ENCODE measurements around the gene PLCB1.

Gene PLCB1

DNA sequence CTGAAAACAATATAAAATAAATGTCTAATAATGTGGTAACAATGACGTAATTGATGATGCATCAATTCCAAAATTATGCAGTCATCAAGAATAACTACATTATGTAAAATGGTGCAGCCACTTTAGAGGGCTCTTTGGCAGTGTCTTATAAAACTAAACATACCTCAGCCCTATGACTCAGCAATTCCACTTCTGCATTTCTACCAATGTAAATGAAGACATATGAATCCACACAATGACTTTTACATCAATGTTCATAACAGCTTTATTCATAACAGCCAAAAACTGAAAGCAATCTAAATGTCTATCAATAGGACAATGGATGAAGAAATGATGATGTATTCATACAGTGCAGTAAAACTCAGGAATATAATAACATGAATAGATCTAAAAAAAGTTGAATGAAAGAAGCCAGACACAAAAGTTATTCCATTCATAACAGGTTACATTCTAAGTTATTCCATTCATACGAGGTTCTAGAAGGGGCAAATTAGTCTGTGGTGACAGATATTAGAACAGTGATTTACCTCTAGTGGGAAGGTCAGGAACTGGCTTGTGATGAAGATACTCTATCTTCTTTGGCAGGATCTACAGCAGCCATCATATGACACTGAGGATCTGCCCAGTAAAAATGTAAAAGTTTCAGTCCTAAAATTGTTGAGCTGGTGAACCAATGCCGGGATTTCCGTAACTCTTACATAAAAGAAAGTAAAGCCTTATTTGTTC is 396.1 kb downstream of the PLCB1 start:
- no peak overlapping the region for H3K27ac Mint-ChIP-seq
- DNase-seq, result no peak
- TF ChIP-seq, protein P1, sequence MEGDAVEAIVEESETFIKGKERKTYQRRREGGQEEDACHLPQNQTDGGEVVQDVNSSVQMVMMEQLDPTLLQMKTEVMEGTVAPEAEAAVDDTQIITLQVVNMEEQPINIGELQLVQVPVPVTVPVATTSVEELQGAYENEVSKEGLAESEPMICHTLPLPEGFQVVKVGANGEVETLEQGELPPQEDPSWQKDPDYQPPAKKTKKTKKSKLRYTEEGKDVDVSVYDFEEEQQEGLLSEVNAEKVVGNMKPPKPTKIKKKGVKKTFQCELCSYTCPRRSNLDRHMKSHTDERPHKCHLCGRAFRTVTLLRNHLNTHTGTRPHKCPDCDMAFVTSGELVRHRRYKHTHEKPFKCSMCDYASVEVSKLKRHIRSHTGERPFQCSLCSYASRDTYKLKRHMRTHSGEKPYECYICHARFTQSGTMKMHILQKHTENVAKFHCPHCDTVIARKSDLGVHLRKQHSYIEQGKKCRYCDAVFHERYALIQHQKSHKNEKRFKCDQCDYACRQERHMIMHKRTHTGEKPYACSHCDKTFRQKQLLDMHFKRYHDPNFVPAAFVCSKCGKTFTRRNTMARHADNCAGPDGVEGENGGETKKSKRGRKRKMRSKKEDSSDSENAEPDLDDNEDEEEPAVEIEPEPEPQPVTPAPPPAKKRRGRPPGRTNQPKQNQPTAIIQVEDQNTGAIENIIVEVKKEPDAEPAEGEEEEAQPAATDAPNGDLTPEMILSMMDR (IDR thresholded peaks at IDR 0.05), result no peak
- H3K4me3 Mint-ChIP-seq, result no peak overlapping the region
- no peaks in the 10 kb centered on the region for H3K9me3 Mint-ChIP-seq
- no peaks in the 10 kb centered on the region for H3K4me1 Mint-ChIP-seq
- no peaks in the 10 kb centered on the region for H3K27me3 Mint-ChIP-seq (ENCODE audit: low read depth, poor library complexity)
- H3K36me3 Mint-ChIP-seq (ENCODE audit: low read depth), result no peaks in the 10 kb centered on the region

DNA sequence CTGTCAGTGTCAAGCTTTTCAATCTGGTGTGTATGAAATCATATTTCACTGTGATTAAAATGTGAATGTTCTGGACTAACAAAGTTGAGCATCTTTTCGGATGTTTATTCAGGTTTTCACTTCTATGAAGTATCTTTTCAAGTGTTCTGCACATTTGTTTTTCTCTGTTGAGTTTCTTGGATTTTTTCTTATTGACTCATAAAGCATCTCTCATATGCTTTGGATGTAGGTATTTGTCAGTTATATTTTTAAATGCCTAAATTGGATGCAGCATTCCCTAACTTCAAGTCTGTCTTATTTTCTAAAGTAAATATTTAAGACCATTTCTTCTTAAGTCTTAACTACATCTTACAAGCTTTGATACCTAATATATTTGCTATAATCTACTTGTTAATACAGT is 398.0 kb downstream of the PLCB1 start:
- no peaks in the 10 kb centered on the region for H3K36me3 Mint-ChIP-seq (ENCODE audit: low read depth)
- no peaks in the 10 kb centered on the region for H3K27me3 Mint-ChIP-seq (ENCODE audit: low read depth, poor library complexity)
- no peaks in the 10 kb centered on the region for H3K9me3 Mint-ChIP-seq
- H3K4me1 Mint-ChIP-seq, result no peaks in the 10 kb centered on the region
- H3K27ac Mint-ChIP-seq, result no peak overlapping the region
- DNase-seq, result no peak
- TF ChIP-seq, protein P1 (IDR thresholded peaks at IDR 0.05), result no peak
- H3K4me3 Mint-ChIP-seq, result no peak overlapping the region

DNA sequence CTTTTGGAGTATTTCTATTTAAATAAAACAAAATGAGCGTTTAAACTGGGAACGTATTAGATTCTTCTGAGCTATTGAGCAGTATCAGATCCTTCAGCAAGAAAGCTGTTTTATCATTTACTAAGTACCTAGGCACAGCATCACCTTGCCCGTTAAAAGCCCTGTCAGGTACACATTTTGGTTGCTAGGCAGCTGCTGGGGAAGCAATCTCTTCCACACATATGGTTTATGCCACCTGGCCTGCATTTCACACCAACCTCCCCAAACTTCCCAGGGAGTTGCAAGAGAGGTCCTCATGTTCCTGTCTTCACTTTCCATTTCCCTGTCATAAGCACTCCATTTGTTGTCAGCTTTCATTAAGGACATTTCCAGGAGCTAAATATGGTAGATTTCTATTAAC is 400.1 kb downstream of the PLCB1 start:
- Mint-ChIP-seq H3K27me3 (ENCODE audit: low read depth, poor library complexity) (no peaks in the 10 kb centered on the region), H3K36me3 (ENCODE audit: low read depth) (no peaks in the 10 kb centered on the region), H3K4me3 (no peak overlapping the region), H3K27ac (no peak overlapping the region), H3K9me3 (no peaks in the 10 kb centered on the region), H3K4me1 (no peaks in the 10 kb centered on the region)
- no peak for DNase-seq
- TF ChIP-seq, protein P1 (IDR thresholded peaks at IDR 0.05), result no peak

DNA sequence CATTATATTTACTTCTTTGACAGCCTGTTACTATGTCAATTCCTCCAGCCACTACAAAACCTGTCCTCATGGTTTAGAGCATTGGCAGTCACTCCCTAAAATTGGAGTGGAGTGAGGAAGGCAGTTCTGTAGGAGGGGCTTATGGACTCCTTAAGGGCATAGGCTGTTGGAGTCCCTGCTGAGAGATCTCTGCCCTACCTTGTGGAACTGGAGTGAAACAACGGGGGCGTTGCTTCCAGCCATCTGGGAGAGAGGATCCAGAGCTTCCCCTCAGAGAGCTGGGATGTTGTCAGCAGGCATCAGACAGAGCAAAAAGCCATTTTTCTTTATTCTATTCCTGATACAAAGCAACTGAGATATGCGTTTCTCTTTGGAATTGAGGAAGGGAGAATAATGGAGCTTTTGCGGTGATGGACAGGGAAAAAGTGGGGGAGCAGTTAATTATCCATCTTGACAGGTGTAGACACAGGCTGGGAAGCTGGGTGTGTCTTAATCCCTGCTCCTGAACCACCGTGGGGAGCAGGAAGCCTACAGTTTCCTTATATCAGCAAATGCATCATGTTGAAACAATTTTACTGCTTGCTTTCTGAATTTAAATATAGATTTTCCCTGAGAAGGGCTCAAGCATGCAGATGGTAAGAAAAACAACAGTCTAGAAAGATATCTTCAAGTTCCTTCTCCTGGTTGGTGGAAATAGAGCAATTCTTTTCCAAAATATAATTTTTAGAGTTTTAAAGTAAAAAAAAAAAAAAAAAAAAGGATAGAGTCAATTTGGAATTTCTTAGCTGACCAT is 402.5 kb downstream of the PLCB1 start:
- Mint-ChIP-seq H3K27ac (no peak overlapping the region), H3K27me3 (ENCODE audit: low read depth, poor library complexity) (no peaks in the 10 kb centered on the region), H3K9me3 (no peaks in the 10 kb centered on the region), H3K36me3 (ENCODE audit: low read depth) (no peaks in the 10 kb centered on the region), H3K4me3 (no peak overlapping the region), H3K4me1 (no peaks in the 10 kb centered on the region)
- DNase-seq, result no peak
- TF ChIP-seq, protein P1 (IDR thresholded peaks at IDR 0.05), result no peak

DNA sequence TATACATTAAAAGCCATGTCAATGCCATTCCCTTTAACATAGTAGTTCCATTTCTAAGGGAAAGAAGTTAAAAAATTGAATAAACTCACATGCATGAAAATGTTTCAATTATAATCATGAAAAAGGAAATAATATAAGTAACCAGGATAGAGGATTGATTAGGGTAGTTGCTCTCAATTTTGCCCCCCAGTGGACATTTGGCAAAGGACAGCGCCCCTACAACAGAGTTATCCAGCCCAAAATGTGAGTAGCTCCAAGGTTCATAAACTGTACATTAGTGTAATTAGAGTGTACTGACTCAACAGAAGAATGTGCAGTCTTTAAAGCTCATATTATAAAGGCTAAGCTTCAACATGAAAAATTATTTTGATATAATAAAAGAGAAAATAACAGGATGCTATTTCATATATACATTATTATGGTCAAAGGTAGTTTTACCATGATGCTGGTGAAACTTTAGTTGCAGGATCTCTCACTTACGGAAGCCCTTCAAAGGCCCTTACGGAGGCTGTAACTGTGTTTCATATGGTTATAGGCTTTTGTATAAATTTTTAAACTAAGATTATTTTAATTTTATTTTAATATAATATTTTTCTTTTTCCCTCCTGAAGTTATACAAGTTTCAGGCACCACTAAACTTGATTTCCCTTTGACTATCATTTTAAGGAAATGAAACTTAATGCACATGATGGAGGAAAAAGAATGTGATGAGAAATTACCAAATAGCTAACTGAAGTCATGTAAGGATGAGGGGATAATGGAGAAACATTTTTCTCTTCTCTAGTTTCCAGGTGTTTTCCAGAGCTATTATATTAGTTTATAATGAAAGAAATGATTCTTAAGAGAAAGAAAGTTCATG is 403.6 kb downstream of the PLCB1 start:
- TF ChIP-seq, protein P1 (IDR thresholded peaks at IDR 0.05), result peak; percentile 68
- Mint-ChIP-seq H3K4me1 (no peaks in the 10 kb centered on the region), H3K36me3 (ENCODE audit: low read depth) (no peaks in the 10 kb centered on the region), H3K4me3 (no peak overlapping the region), H3K27me3 (ENCODE audit: low read depth, poor library complexity) (no peaks in the 10 kb centered on the region), H3K27ac (no peak overlapping the region), H3K9me3 (no peaks in the 10 kb centered on the region)
- peak; percentile 23 for DNase-seq
